ENCODE data around the gene RHEBL1.
A peak's percentile ranks its signal among the peaks of the same experiment; 100 is the strongest.

RHEBL1 gene, protein sequence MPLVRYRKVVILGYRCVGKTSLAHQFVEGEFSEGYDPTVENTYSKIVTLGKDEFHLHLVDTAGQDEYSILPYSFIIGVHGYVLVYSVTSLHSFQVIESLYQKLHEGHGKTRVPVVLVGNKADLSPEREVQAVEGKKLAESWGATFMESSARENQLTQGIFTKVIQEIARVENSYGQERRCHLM

DNA sequence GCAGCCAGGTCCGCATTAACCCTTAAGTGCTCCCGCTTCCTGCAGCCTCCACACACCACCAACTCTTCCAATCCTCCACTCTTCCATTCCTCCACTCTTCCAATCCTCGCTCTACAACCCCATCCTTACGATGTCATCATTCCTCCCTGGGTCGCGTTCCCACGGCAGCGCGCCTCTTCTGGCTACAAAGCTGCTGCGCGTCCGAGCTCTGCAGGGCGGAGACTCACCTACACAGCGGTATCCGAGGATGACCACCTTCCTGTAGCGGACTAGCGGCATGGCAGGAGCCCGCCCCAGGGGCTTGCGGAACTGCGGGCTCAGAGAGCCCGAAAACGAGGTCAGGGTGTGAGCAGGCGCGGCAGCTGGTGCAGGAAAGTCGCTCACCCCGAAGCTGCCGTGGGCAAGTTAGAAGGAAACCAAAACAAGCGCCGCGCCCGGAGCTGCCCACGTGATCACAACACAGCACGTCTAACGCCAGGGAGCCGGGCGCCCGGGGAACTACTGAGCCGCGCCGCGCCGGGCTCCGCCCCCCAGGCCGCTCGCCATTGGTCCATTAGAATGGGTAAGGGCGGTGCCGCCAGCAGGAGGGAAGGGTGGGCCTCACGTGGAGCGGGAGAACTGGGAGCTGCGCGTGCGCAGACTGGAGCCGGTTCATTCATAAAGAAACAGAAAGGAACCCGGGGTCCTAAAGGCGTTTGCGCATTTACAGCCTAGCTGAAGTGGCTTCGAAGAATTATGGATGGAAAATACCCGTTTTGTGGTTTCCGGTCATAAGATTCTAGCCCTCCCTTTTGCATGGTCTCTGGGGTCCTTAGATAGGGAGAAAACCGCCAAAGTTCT is at the start of gene RHEBL1:
RHEBL1 (minus strand) TSS at position 473 of the 840 bp plus-strand sequence; CDS start at position 279, 194 bp downstream.
- peak within 1 kb of the TSS; percentile 31 for H3K27ac ChIP-seq
- DNase-seq (ENCODE audit: low read depth, low spot score): peak; percentile 74

DNA sequence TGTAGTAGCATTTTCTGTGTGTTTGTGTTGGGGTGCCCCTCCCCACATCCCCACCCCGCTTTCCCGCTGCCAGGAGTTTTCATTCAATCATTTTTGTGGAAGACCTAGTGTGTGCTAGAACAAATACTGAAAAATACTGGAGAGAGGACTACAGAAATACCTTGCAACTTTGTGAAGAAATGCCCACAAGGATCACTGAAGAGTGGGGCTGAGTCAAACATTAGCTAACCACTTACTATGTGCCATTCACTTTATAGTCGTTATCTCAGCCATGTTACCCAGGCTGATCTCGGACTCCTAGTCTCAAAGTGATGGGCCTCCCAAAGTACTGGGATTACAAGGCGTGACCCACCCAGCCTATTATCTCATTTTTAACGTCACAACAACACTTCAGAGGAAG is 41.4 kb upstream of the RHEBL1 start:
- peak overlapping the region; percentile 69 for H3K27ac ChIP-seq
- DNase-seq (ENCODE audit: low read depth, low spot score): no peak

DNA sequence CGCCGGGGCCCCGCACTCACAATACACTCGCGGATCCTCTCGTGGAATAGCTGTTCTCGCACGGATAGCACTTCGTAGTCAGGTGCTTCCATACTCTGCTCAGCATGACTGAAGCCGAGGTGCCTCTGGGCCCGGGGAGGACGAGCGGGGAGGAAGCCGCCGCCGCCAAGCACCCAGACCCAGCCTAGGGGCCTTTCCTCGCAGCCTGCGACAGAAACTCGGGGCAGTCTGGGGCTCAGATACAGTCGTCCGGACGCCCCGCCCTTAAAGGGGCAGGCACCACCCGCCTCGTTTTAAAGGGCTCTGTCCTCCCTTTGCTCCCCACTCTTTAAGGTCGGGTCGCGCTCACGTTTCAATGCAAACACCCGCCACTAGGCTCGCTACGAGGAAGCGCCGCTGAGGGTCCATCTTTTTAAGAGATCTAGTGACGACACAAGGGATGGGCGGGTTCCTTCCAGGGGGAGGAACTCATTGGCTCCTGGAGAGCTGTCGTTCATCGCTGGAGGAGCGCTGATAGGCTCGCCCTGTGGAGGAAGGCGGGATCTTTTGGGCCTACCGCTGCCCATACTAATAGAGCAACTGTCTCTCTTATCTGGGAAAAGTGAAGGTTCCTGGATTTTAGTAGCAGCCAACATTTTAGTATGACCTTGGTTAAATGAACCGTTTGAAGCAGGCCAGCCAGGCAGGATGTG is 40.8 kb upstream of the RHEBL1 start, which contains the start of gene LMBR1L:
LMBR1L (minus strand) TSS at position 384 of the 692 bp plus-strand sequence; CDS start at position 92, 292 bp downstream.
- peak within 1 kb of the TSS; percentile 69 for H3K27ac ChIP-seq
- peak; percentile 79 for DNase-seq (ENCODE audit: low read depth, low spot score)

DNA sequence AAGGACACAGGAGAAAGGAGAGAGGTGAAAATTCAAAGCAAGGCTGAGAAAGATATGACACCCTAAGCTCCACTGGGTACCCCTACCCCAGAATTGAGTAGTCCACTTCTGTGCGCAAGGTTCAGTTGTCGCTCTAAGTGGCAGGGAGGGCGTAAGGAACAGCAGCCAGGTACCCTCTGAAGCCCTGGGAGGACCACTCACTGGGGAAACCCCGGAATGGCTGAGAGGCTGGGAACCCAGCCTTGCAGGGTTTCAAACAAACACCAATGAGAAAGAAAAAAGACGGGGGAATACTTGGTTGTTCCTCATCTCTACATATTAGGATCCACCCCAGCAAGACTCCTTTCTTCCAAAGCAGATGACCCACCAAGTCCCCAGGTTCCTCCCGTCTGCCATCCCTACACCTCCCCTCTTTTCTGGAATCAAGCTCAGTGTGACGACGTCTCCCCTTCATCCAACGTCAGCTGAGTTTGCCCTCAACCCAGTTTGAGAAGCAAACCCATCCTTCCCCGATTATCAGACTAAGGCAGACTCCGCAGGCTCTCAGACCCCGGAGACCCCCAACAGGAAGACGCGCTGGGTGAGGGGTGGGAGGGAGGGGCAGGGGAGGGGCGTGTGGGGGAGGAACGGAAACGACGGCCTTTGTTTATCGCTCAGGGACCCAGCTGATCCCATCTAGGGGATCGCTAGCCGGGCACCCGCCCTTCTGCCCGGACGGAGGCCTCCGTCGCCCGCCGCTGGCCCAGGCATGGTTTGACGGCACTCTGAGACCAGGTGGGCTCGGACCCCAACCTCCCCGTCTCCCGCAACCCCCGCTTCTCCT is 40.1 kb upstream of the RHEBL1 start:
- DNase-seq (ENCODE audit: low read depth, low spot score): no peak
- H3K27ac ChIP-seq: peak overlapping the region; percentile 69

DNA sequence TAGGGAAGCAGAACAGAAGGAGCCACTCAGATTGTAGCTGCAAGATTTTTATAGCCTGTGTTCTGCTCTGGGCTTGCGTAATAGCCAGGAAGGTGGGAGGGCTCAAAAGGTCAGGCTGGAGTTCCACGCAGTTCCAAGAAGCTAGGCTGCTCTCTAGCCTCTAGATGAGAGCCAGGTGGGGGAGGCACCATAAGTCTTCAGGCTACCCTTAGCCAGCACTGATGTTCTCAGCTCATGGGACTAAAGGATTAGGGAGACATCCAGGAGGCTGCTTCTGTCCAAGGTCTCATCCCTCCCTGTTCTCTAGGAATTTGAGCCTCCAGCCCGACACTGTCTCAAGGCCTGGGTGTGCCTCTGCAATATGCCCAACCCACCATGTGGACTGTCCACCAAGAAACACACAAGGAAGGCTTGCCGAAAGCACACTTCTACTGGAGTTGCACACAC is 39.2 kb upstream of the RHEBL1 start:
- no peak for DNase-seq (ENCODE audit: low read depth, low spot score)
- H3K27ac ChIP-seq: no peak overlapping the region

DNA sequence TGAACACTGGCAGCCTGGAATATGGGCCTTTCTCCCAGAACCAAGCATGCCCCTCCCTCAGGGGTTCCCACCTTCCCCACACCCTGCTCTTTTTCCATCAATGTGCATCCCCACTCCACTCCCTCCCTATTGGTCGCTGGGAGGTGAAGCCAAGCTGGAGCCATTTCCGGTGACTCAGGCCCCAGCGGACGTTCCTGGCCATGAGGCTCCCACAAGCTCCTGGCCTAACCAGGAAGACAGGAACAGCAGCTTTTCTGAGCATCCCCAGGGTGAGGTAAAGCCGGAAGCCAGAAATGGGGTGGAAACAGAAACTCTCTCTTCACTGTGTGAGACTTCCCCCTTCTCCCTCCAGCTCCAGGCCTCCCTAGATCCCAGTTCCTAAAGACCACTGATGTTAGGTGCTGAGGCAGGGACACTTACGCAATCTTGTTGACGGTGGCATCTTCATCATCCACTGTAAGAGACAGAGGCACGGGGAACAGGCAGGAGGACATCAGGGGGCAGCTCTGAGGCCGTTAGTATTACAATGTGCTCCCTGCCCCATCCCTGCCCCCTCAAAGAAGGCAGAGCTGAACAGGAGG is 35.8 kb upstream of the RHEBL1 start:
- peak overlapping the region; percentile 37 for H3K27ac ChIP-seq
- DNase-seq (ENCODE audit: low read depth, low spot score): peak; percentile 40

DNA sequence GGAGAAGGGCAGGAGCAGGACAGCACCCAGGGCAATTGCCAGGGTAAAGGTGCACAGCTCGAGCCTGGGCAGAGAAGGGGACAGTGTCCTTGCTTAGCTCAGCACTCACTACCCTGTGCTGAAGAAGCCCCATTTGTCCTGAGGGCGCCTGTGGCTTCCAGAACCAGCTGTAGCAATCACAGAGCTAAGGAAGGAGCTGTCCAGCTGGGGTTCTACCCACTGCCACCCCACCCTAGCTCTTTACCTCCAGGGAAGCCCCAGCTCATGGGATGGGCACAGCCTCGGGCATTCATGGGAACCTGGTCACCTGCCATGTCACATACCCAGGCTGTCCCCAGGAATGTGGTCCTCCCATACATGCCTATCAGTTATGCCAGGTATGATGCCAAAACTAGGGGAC is 35.0 kb upstream of the RHEBL1 start:
- no peak overlapping the region for H3K27ac ChIP-seq
- no peak for DNase-seq (ENCODE audit: low read depth, low spot score)

DNA sequence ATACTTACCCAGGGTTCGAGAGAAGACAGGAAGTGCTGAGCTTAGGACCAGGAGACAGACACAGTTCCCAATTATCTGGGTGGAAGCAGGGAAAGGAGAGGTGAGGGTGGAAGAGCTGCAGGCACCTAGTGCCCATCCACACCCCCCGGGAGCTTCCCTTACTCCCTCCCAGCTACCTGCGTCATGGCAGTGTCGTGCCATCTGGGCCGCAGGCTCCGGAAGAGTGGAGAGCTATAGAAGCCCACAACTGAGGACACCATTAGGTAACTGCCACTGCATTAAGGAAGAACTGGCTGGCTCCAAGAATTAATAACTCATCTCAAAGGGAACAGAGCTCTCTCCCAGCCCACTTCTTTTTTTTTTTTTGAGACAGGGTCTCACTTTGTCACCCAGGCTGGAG is 30.6 kb upstream of the RHEBL1 start:
- no peak overlapping the region for H3K27ac ChIP-seq
- DNase-seq (ENCODE audit: low read depth, low spot score): no peak

DNA sequence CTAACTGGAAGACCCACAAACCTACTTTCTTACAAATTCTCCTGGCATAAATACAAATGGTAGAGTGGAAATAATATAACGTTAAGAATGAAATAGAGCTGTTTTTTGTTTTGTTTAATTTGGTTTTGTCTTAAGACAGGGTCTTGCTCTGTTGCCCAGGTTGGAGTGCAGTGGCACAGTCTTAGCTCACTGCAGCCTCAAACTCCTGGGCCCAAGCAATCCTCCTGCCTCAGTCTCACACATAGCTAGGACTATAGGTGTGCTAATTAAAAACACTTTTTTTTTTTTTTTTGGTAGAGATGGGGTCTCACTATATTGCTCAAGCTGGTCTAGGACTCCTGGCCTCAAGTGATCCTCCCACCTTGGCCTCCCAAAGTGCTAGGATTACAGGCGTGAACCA is 28.9 kb upstream of the RHEBL1 start:
- DNase-seq (ENCODE audit: low read depth, low spot score): no peak
- no peak overlapping the region for H3K27ac ChIP-seq

DNA sequence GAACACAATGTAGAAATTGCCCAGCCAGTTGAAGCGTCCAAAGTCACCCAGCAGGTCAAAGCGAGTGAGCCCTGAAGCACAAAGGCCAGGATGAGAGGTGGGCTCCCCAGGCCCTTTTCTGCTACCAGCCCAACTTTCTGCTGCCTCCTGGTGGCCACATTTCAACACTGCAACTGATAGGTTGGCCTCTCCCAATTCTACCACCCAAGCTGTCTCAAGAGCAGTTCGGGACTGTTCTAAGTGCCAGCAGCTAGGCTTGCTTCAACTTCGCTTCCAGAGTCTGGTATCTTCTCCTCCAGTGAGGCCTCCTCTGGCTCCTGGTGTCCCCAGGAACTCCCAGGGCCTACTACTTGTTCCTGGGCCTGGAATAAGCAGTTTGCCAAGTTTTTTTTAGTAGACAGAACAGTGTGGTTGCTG is 28.3 kb upstream of the RHEBL1 start:
- H3K27ac ChIP-seq: no peak overlapping the region
- DNase-seq (ENCODE audit: low read depth, low spot score): no peak

DNA sequence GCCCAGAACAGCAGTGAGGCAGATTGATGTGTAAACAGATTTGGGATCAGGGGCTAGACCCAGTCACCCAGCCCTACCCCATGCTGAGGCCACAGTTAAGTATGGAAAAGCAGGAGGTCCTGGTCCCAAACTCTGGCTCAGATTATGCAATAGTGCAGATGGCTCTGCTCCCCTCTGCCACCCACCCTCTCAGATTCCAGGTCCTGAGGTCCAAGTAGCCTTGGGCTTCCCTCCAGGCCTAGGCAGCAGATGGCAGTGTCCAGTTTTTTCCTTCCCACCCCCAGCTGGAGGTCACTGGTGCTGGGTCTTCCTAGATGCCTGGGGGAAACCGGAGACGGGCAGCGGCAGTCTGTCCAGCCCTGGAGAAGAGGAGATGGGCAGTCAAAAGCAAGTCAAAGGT is 27.6 kb upstream of the RHEBL1 start:
- DNase-seq (ENCODE audit: low read depth, low spot score): no peak
- no peak overlapping the region for H3K27ac ChIP-seq

DNA sequence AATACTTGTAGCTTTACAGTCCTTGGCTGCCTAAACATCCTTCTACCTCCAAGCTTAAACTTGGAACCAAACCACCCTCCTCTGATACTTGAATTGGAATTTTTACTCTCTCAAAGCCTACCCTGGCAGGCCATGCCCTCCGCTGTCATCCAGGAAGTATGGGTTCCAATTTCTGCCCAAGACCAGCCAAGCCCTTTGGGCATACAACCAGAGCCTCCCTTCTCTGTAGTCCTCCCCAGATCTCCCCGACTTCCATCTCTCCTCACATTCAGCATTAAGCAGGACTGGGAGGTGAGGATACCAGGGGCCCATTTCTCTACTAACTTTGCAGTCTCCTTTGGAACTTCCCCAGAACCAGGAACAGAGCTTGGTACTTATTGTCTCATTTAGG is 25.2 kb upstream of the RHEBL1 start:
- no peak overlapping the region for H3K27ac ChIP-seq
- no peak for DNase-seq (ENCODE audit: low read depth, low spot score)

DNA sequence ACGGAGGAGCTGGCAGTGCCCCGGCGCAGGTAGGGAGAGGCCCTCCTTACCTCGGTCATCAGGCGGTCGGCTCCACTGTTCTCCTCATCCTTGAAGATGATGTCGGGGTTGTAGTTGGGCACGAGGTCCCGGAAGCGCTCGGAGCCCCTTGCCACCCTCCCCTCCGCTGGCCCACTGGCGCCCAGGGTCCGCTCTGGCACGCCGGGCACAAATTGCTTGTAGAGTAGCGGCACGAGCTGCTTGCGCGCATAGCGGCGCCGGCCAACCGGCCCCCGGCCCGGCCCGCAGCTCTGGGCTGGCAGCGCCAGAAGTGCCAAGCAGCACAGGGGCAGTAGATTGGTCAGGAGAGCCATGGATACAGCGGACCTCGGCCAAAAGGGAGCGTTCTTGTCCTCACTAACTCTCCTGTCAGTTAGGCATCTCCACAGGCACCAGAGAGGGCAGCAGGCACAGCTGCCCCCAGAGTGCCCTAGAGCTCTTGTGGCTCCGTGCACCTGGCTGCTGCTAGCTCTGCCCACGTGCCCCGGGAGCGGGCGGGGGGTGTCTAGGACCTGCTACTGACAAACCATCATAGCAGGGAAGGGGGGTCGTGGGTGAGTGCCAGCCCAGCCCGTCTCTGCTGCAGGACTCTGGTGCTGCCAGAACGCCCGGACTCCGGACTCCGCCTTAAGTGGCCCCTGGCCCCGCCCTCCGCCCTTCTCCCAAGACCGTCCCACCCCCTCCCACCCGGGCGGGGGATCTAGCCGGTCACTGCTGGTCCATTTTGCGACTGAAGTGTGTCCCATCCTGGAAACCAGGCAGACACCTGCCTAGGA is 24.6 kb upstream of the RHEBL1 start, which contains the start of gene DHH:
DHH (minus strand) TSS at position 642 of the 815 bp plus-strand sequence; CDS start at position 353, 289 bp downstream.
- no peak within 1 kb of the TSS for H3K27ac ChIP-seq
- no peak for DNase-seq (ENCODE audit: low read depth, low spot score)

DNA sequence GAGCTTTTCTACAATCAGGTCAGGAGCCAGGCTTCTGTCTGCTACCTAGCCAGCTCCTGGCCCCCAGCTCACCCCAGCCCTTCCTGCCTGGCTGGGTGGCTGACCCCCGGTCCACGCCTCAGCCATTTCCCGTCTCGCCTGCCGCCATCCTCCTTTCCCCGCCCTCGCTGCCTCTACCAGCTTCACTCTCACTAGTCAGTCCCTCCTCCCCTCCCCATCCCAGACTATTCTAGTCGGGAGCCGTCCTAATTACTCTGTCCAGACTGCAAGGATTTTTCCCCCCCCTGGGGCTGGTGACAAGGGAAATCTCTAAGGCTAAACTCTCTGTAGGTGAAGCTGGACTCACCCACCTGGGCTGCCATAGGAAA is 24.0 kb upstream of the RHEBL1 start:
- no peak overlapping the region for H3K27ac ChIP-seq
- no peak for DNase-seq (ENCODE audit: low read depth, low spot score)

DNA sequence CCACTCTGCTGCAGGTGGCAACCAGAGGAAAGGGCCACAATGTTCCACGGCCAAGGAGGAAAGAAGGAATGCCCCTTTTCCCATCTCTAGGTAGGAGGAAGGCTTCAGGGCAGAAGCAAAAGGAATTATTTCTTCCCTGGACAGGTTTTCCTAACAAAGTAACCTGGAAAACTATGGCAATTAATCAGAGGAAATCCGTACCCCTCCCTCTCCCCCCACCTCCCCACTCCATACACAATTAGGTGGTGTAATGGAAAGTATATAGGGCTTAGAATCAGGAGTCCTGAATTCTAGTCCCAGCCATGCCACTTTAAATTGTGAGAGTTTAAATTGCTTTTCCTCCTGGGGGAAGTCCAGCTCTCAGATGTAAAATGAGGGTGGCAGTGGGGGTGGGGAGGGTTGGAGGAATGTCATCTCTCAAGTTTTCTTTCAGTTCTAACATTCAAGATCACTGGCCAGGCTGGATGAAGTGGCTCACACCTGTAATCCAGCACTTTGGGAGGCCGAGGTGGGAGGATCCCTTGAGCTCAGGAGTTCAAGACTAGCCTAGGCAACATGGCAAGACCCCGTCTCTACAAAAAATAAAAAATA is 23.1 kb upstream of the RHEBL1 start:
- H3K27ac ChIP-seq: no peak overlapping the region
- no peak for DNase-seq (ENCODE audit: low read depth, low spot score)

DNA sequence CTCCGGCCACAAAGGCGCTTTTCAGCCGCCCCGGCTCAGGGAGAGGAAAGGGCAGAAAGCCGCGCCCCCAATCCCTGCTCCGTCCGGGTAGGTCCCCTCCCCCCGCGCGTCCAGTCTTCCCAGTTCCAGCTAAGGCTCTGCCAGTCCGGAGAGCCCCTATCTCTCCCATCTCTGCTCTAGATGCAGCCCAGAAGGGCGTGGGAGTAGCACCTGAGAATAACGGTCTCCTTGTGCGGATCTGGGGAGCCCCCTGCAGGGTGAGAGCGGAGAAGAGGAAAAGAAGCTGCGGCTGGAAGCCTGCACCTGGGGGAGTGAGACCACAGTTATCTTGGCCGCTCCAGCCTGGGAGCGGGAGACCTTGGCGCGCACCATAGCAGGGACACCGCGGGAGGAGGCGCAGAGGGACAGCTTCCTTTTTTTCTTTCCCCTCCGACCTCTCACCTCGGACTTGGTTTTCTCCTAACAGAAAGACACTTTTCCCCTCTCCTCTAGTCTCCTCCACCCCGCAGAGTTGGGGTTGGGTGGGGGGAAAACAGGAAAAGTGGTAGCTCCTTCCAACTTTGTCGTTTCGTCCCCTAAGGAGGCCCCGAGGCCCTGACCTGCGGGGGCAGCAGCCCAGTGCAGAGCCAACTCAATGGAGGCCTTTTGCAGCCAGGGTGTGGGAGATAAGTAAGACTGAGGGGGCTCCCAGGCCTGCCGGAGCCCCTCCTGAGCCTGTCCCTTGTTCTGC is 22.5 kb upstream of the RHEBL1 start:
- no peak overlapping the region for H3K27ac ChIP-seq
- DNase-seq (ENCODE audit: low read depth, low spot score): no peak

DNA sequence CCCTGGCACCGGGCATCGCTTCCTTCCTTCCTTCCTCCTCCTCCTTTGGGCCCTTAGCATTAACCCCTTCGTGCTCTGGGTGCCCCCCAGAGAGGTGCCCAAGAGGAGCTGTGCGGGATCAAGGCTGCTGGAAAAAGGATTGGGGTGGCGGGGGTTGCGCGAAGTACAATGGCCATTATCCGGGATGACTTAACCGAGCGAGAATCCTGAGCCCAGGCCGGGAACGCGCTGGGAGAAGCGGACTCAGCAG is 22.0 kb upstream of the RHEBL1 start:
- no peak overlapping the region for H3K27ac ChIP-seq
- DNase-seq (ENCODE audit: low read depth, low spot score): no peak
